Loucy (cell line): Measurements from ENCODE around the gene TRRAP.

Experiments
- CTCF ChIP-seq: fragments of 200-600 bp; sonication (generic); conservative IDR thresholded peaks from 2 replicates; pipeline ENCODE4 v1.5.1; 2014; ENCODE audit warnings: mild to moderate bottlenecking, antibody characterized with exemption, low read length
- EZH2phosphoT487 ChIP-seq: fragments of 200-600 bp; IDR thresholded peaks from 2 replicates; pipeline ENCODE4 v1.6.1; 2018; ENCODE audit warnings: antibody characterized with exemption, mild to moderate bottlenecking, moderate library complexity, borderline replicate concordance

GRCh38 chr7:98930921-98931320 is 52.6 kb downstream of the TRRAP start:
- TF ChIP-seq CTCF (no peak), EZH2phosphoT487 (no peak)
